Nucleus accumbens (tissue), 56 donors: ENCODE results near the gene TSC2.
A peak's percentile ranks its signal among the peaks of the same experiment; 100 is the strongest.
"Not testable (repeated sequence)": the region's sequence is repeated elsewhere in the genome, so short reads cannot be mapped to it uniquely, and the experiment has no call there.

Experiments used
- DNase-seq, 56 donors: peaks; one replicate each; lab custom pipeline; 2025; lab: John Stamatoyannopoulos, UW

Gene TSC2

GRCh38 chr16:2129890-2130447 is 82.2 kb downstream of the TSC2 start:
- DNase-seq, result not testable (repeated sequence)

- peak in 1 of 56 donors; percentile 4 for DNase-seq
These were observed 86.0 kb downstream of the TSC2 start for GRCh38 chr16:2133797-2134196.

GRCh38 chr16:2135071-2135470 is 87.3 kb downstream of the TSC2 start:
- peak in 2 of 56 donors; percentile 15 to 36 for DNase-seq

GRCh38 chr16:2135770-2136490 is 88.1 kb downstream of the TSC2 start, which contains the start of gene PKD1:
TSS of gene PKD1 (minus strand) at chr16:2135898. CDS start at chr16:2135689, 209 bp downstream.
- DNase-seq, result peak in 55 of 56 donors; percentile 32 to 97 (median 82)
